OCI-LY7 (cell line): ENCODE data around the gene ARHGEF3.

ENCODE experiments used
- EZH2phosphoT487 ChIP-seq: fragments of 200-600 bp; sonication (generic); IDR thresholded peaks from 2 replicates; pipeline ENCODE4 v1.6.1; 2018; ENCODE audit warnings: low read depth, borderline replicate concordance, mild to moderate bottlenecking, mixed run types, antibody characterized with exemption, low read length, moderate library complexity, mixed read lengths
- TF ChIP-seq, protein P1 (sequence below): fragments of 200-600 bp; sonication (generic); conservative IDR thresholded peaks from 2 replicates; pipeline ENCODE4 v1.5.1; 2014; ENCODE audit warnings: mild to moderate bottlenecking, antibody characterized with exemption, low read length, moderate library complexity, mixed read lengths

DNA sequence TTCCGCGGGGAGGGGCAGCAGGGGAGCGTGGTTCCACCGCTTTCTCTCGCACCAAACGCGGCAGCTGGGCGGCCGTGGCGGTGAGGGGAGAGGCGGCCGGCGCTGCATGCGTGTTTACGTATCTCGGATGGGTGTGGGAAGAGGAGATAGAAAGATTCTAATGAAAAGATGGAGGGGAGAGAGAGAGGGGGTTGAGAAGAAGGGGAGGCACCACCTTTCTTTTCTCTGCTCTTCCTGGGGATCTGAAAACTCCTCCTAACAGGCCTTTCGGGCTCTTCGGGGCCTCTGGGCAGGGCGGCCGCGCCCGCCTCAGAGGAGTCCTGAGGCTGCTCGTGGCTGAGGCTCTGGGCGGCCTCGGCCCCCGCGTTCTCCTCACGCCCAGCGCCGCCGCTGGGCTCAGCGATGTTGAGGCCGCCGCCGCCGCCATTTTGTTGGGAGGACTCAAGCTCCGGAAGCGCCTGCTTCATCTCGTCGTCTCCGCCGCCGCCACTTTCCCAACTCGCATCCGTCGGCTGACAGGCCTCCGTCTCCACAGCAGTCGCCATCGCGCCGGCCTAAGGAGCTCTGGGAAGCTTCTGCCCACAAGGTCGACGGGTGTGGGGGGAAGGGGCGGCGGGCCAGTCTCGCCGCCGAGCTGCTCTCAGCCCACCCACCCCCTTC, 119.2 kb downstream of the ARHGEF3 start:
- TF ChIP-seq, protein P1, sequence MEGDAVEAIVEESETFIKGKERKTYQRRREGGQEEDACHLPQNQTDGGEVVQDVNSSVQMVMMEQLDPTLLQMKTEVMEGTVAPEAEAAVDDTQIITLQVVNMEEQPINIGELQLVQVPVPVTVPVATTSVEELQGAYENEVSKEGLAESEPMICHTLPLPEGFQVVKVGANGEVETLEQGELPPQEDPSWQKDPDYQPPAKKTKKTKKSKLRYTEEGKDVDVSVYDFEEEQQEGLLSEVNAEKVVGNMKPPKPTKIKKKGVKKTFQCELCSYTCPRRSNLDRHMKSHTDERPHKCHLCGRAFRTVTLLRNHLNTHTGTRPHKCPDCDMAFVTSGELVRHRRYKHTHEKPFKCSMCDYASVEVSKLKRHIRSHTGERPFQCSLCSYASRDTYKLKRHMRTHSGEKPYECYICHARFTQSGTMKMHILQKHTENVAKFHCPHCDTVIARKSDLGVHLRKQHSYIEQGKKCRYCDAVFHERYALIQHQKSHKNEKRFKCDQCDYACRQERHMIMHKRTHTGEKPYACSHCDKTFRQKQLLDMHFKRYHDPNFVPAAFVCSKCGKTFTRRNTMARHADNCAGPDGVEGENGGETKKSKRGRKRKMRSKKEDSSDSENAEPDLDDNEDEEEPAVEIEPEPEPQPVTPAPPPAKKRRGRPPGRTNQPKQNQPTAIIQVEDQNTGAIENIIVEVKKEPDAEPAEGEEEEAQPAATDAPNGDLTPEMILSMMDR, result 0 out of 2 replicates have a peak, but pooled peaks have one; percentile 8
- TF ChIP-seq EZH2phosphoT487, result no peak
